PFSK-1 (cell line): ENCODE data around the gene PSMA2.

ENCODE experiments used
- FOXP2 ChIP-seq: optimal IDR thresholded peaks from 2 replicates; pipeline ENCODE3; 2011; ENCODE audit warnings: borderline replicate concordance, control low read depth, inconsistent platforms; ENCODE audit not compliant: insufficient read depth; ENCODE audit errors: extremely low read length, extremely low read depth
- POLR2AphosphoS5 ChIP-seq: IDR thresholded peaks from 2 replicates; pipeline ENCODE4 v1.6.1; 2012; ENCODE audit warnings: low read depth, mild to moderate bottlenecking, control low read depth, low read length, moderate library complexity
- REST ChIP-seq, 2 experiments: IDR thresholded peaks; 2 replicates each; pipeline versions ENCODE4 v1.6.1 to v1.8.0; 2011 to 2012; ENCODE audit warnings: low read depth in 2 of 2, low read length in 2 of 2, control low read depth in 1 of 2, inconsistent platforms in 1 of 2, mild to moderate bottlenecking in 1 of 2, moderate library complexity in 1 of 2; ENCODE audit not compliant: insufficient read depth in 1 of 2
- SIN3A ChIP-seq: IDR thresholded peaks from 2 replicates; pipeline ENCODE4 v1.6.1; 2012; ENCODE audit warnings: mild to moderate bottlenecking, low read length, moderate library complexity, borderline replicate concordance; ENCODE audit not compliant: insufficient read depth
- TAF1 ChIP-seq: IDR thresholded peaks from 2 replicates; pipeline ENCODE4 v1.6.1; 2012; ENCODE audit warnings: low read length, control low read depth, borderline replicate concordance; ENCODE audit not compliant: insufficient read depth

Gene PSMA2

GRCh38 chr7:42869131-42870020 is 62.6 kb downstream of the PSMA2 start:
- TF ChIP-seq SIN3A (no peak), REST (IDR thresholded peaks at IDR 0.05; ENCODE audit: insufficient read depth in 1 of 2, low read depth in 2 of 2, low read length in 2 of 2) (no peak), POLR2AphosphoS5 (no peak), TAF1 (no peak), FOXP2 (no peak)

DNA sequence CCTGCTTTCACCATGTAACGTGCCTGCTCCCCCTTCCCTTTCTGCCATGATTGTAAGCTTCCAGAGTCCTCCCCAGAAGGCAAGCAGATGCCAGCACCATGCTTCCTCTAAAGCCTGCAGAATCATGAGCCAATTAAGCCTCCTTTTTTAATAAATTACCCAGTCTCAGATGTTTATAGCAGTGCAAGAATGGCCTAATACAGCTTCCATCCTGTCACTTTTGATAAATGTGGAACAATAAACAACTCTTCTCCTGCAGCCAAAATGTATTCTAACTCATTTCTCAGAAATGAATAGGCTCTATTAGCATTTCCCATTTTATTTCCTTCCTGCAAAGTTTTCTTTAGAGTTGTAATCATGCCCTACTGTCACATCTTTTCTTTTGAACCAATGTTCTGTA is 63.5 kb downstream of the PSMA2 start:
- TF ChIP-seq FOXP2 (no peak), POLR2AphosphoS5 (no peak), TAF1 (no peak), SIN3A (no peak), REST (IDR thresholded peaks at IDR 0.05; ENCODE audit: insufficient read depth in 1 of 2, low read depth in 2 of 2, low read length in 2 of 2) (no peak)
